Nephron (organoid): ENCODE data around the gene ANKHD1.

ENCODE experiments used
- H3K27ac Mint-ChIP-seq, 3 experiments: 2 replicates each; pipeline ENCODE4 v1.8.0; 2020; ENCODE audit warnings: mixed read lengths in 3 of 3, mild to moderate bottlenecking in 2 of 3, moderate library complexity in 1 of 3
- H3K27me3 Mint-ChIP-seq: 2 replicates; pipeline ENCODE4 v1.8.0; 2021; ENCODE audit warnings: low read depth, mild to moderate bottlenecking, moderate library complexity, mixed read lengths
- H3K36me3 Mint-ChIP-seq: 2 replicates; pipeline ENCODE4 v1.8.0; 2020; ENCODE audit warnings: low read depth, mixed read lengths
- H3K4me1 Mint-ChIP-seq: 2 replicates; pipeline ENCODE4 v1.8.0; 2020; ENCODE audit warnings: mixed read lengths
- H3K4me3 Mint-ChIP-seq, 3 experiments: 2 replicates each; pipeline ENCODE4 v1.8.0; 2020; ENCODE audit warnings: mild to moderate bottlenecking in 3 of 3, mixed read lengths in 3 of 3, moderate library complexity in 2 of 3
- H3K9me3 Mint-ChIP-seq: 2 replicates; pipeline ENCODE4 v1.8.0; 2020; ENCODE audit warnings: mixed read lengths
- CTCF ChIP-seq, 3 experiments: fragments of 200-600 bp; sonication (generic); IDR thresholded peaks; one replicate each; pipeline ENCODE4 v1.5.0; 2021; ENCODE audit warnings: antibody characterized with exemption in 3 of 3; ENCODE audit not compliant: unreplicated experiment in 3 of 3

ANKHD1 gene

GRCh38 chr5:140362875-140363630 lies 38.6 kb upstream of the ANKHD1 start:
- H3K27me3 Mint-ChIP-seq, result no peaks in the 10 kb centered on the region
- no peaks in the 10 kb centered on the region for H3K9me3 Mint-ChIP-seq
- no peaks in the 10 kb centered on the region for H3K4me1 Mint-ChIP-seq
- H3K4me3 Mint-ChIP-seq, result peak overlapping the region in 2 of 3 experiments; percentile 62 to 70
- peak; percentile 83 to 95 (median 88) for TF ChIP-seq CTCF (IDR thresholded peaks at IDR 0.05; ENCODE audit: unreplicated experiment in 3 of 3)
- H3K27ac Mint-ChIP-seq, result no peak overlapping the region
- no peaks in the 10 kb centered on the region for H3K36me3 Mint-ChIP-seq

- H3K27ac Mint-ChIP-seq, result no peak overlapping the region
- no peaks in the 10 kb centered on the region for H3K36me3 Mint-ChIP-seq
- H3K4me3 Mint-ChIP-seq, result peak overlapping the region in 1 of 3 experiments; percentile 70
- no peaks in the 10 kb centered on the region for H3K9me3 Mint-ChIP-seq
- peaks cover under 1% of the 10 kb centered on the region for H3K27me3 Mint-ChIP-seq
- TF ChIP-seq CTCF (IDR thresholded peaks at IDR 0.05; ENCODE audit: unreplicated experiment in 3 of 3), result no peak
- H3K4me1 Mint-ChIP-seq, result no peaks in the 10 kb centered on the region
Measured at GRCh38 chr5:140363631-140364471, 37.8 kb upstream of the ANKHD1 start.

GRCh38 chr5:140364472-140364765 lies 37.2 kb upstream of the ANKHD1 start:
- peaks cover 3% of the 10 kb centered on the region for H3K27me3 Mint-ChIP-seq
- H3K4me3 Mint-ChIP-seq, result no peak overlapping the region
- H3K4me1 Mint-ChIP-seq, result no peaks in the 10 kb centered on the region
- no peak for TF ChIP-seq CTCF (IDR thresholded peaks at IDR 0.05; ENCODE audit: unreplicated experiment in 3 of 3)
- no peak overlapping the region for H3K27ac Mint-ChIP-seq
- no peaks in the 10 kb centered on the region for H3K36me3 Mint-ChIP-seq
- H3K9me3 Mint-ChIP-seq, result no peaks in the 10 kb centered on the region

- Mint-ChIP-seq H3K4me1 (no peaks in the 10 kb centered on the region), H3K27me3 (peaks cover 3% of the 10 kb centered on the region), H3K4me3 (no peak overlapping the region), H3K9me3 (no peaks in the 10 kb centered on the region), H3K36me3 (no peaks in the 10 kb centered on the region), H3K27ac (no peak overlapping the region)
- TF ChIP-seq CTCF (IDR thresholded peaks at IDR 0.05; ENCODE audit: unreplicated experiment in 3 of 3), result no peak
Measured at GRCh38 chr5:140365282-140365681, 36.4 kb upstream of the ANKHD1 start.

DNA sequence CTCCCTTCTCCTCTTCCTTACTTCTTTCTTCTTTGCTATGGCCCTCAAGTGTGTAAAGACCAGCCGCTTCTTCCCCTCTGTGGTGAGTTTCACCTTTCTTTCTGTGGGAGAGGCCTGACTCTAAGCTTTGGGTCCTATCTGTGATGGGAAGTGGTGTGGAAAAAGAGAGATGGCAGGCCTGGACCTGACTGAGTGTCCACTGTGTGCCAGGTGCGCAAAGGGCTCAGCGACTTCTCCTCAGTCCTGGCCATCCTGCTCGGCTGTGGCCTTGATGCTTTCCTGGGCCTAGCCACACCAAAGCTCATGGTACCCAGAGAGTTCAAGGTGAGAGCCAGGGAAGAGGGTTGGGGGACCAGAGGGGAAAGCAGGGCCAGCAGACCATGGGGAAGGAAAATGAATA lies 35.7 kb upstream of the ANKHD1 start:
- no peak for TF ChIP-seq CTCF (IDR thresholded peaks at IDR 0.05; ENCODE audit: unreplicated experiment in 3 of 3)
- Mint-ChIP-seq H3K36me3 (no peaks in the 10 kb centered on the region), H3K4me1 (no peaks in the 10 kb centered on the region), H3K27me3 (peaks cover 3% of the 10 kb centered on the region), H3K4me3 (no peak overlapping the region), H3K27ac (no peak overlapping the region), H3K9me3 (no peaks in the 10 kb centered on the region)
